ENCODE results near the gene NDUFA8. TPM values are rescaled to one million over a fixed set of nuclear protein-coding genes. Genes with fewer than 3 reads are reported as not detected.
"Not testable (repeated sequence)": the region's sequence is repeated elsewhere in the genome, so short reads cannot be mapped to it uniquely, and the experiment has no call there.

NDUFA8 gene
- total and polyA plus RNA-seq, 2 experiments from 2014 or later = 36.6 to 144 TPM

GRCh38 chr9:122118343-122119165 lies 41.0 kb downstream of the NDUFA8 start (continued):
- TF ChIP-seq, protein P1, sequence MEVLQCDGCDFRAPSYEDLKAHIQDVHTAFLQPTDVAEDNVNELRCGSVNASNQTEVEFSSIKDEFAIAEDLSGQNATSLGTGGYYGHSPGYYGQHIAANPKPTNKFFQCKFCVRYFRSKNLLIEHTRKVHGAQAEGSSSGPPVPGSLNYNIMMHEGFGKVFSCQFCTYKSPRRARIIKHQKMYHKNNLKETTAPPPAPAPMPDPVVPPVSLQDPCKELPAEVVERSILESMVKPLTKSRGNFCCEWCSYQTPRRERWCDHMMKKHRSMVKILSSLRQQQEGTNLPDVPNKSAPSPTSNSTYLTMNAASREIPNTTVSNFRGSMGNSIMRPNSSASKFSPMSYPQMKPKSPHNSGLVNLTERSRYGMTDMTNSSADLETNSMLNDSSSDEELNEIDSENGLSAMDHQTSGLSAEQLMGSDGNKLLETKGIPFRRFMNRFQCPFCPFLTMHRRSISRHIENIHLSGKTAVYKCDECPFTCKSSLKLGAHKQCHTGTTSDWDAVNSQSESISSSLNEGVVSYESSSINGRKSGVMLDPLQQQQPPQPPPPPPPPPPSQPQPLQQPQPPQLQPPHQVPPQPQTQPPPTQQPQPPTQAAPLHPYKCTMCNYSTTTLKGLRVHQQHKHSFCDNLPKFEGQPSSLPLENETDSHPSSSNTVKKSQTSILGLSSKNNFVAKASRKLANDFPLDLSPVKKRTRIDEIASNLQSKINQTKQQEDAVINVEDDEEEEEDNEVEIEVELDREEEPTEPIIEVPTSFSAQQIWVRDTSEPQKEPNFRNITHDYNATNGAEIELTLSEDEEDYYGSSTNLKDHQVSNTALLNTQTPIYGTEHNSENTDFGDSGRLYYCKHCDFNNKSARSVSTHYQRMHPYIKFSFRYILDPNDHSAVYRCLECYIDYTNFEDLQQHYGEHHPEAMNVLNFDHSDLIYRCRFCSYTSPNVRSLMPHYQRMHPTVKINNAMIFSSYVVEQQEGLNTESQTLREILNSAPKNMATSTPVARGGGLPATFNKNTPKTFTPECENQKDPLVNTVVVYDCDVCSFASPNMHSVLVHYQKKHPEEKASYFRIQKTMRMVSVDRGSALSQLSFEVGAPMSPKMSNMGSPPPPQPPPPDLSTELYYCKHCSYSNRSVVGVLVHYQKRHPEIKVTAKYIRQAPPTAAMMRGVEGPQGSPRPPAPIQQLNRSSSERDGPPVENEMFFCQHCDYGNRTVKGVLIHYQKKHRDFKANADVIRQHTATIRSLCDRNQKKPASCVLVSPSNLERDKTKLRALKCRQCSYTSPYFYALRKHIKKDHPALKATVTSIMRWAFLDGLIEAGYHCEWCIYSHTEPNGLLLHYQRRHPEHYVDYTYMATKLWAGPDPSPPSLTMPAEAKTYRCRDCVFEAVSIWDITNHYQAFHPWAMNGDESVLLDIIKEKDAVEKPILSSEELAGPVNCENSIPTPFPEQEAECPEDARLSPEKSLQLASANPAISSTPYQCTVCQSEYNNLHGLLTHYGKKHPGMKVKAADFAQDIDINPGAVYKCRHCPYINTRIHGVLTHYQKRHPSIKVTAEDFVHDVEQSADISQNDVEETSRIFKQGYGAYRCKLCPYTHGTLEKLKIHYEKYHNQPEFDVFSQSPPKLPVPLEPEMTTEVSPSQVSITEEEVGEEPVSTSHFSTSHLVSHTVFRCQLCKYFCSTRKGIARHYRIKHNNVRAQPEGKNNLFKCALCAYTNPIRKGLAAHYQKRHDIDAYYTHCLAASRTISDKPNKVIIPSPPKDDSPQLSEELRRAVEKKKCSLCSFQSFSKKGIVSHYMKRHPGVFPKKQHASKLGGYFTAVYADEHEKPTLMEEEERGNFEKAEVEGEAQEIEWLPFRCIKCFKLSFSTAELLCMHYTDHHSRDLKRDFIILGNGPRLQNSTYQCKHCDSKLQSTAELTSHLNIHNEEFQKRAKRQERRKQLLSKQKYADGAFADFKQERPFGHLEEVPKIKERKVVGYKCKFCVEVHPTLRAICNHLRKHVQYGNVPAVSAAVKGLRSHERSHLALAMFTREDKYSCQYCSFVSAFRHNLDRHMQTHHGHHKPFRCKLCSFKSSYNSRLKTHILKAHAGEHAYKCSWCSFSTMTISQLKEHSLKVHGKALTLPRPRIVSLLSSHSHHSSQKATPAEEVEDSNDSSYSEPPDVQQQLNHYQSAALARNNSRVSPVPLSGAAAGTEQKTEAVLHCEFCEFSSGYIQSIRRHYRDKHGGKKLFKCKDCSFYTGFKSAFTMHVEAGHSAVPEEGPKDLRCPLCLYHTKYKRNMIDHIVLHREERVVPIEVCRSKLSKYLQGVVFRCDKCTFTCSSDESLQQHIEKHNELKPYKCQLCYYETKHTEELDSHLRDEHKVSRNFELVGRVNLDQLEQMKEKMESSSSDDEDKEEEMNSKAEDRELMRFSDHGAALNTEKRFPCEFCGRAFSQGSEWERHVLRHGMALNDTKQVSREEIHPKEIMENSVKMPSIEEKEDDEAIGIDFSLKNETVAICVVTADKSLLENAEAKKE (CRISPR knock-in tag; IDR thresholded peaks at IDR 0.05) = no peak
- TF ChIP-seq REST (IDR thresholded peaks at IDR 0.05; ENCODE audit: unreplicated experiment) = no peak
- no peak for TF ChIP-seq POLR2AphosphoS5 (IDR thresholded peaks at IDR 0.05; ENCODE audit: low read depth)
- no peak for TF ChIP-seq EZH2phosphoT487 (IDR thresholded peaks at IDR 0.05; ENCODE audit: unreplicated experiment)
- TF ChIP-seq, protein P2, sequence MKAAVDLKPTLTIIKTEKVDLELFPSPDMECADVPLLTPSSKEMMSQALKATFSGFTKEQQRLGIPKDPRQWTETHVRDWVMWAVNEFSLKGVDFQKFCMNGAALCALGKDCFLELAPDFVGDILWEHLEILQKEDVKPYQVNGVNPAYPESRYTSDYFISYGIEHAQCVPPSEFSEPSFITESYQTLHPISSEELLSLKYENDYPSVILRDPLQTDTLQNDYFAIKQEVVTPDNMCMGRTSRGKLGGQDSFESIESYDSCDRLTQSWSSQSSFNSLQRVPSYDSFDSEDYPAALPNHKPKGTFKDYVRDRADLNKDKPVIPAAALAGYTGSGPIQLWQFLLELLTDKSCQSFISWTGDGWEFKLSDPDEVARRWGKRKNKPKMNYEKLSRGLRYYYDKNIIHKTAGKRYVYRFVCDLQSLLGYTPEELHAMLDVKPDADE (IDR thresholded peaks at IDR 0.05) = no peak

- not testable (repeated sequence) for DNase-seq (ENCODE audit: low spot score); H3K4me3 Mint-ChIP-seq; H3K27ac ChIP-seq (ENCODE audit: low read depth); H3K79me2 ChIP-seq (replicated peaks; ENCODE audit: insufficient read depth); H3K9me2 ChIP-seq (ENCODE audit: insufficient read depth); H2AFZ ChIP-seq; H3K4me2 ChIP-seq; ATAC-seq; H3K4me3 ChIP-seq; H4K20me1 ChIP-seq (replicated peaks; ENCODE audit: insufficient read depth); H3K9me3 Mint-ChIP-seq; H3F3A ChIP-seq (replicated peaks; ENCODE audit: low read depth); H3K27ac Mint-ChIP-seq; H3K36me3 ChIP-seq (ENCODE audit: insufficient read depth); H3K27me3 ChIP-seq (ENCODE audit: insufficient read depth); H3K36me3 Mint-ChIP-seq (ENCODE audit: low read depth)
- peaks cover 13% of the 10 kb centered on the region; the same call in 1 of the 2 replicates for H3K4me1 ChIP-seq (ENCODE audit: insufficient read depth)
- Mint-ChIP-seq H3K4me1 (peaks cover 30% of the 10 kb centered on the region), H3K27me3 (ENCODE audit: insufficient read depth, low read depth, poor library complexity) (peaks cover 17% of the 10 kb centered on the region)
These were observed 42.3 kb downstream of the NDUFA8 start for GRCh38 chr9:122117241-122117640.

All from GM23338 (cell line).